AG10803 (cell line): Measurements from ENCODE around the gene ZDHHC22.

Experiments
- DNase-seq: peaks from one replicate; pipeline ENCODE4 v3.0.0; 2010; ENCODE audit warnings: low read depth
- H3K4me3 ChIP-seq: 2 replicates; pipeline ENCODE4 v1.5.1; 2011; ENCODE audit warnings: mild to moderate bottlenecking, low read length, control low read depth
- CTCF ChIP-seq: conservative IDR thresholded peaks from 2 replicates; pipeline ENCODE4 v1.5.1; 2011; ENCODE audit warnings: mild to moderate bottlenecking, low read length, control low read depth, inconsistent platforms

ZDHHC22 gene

DNA sequence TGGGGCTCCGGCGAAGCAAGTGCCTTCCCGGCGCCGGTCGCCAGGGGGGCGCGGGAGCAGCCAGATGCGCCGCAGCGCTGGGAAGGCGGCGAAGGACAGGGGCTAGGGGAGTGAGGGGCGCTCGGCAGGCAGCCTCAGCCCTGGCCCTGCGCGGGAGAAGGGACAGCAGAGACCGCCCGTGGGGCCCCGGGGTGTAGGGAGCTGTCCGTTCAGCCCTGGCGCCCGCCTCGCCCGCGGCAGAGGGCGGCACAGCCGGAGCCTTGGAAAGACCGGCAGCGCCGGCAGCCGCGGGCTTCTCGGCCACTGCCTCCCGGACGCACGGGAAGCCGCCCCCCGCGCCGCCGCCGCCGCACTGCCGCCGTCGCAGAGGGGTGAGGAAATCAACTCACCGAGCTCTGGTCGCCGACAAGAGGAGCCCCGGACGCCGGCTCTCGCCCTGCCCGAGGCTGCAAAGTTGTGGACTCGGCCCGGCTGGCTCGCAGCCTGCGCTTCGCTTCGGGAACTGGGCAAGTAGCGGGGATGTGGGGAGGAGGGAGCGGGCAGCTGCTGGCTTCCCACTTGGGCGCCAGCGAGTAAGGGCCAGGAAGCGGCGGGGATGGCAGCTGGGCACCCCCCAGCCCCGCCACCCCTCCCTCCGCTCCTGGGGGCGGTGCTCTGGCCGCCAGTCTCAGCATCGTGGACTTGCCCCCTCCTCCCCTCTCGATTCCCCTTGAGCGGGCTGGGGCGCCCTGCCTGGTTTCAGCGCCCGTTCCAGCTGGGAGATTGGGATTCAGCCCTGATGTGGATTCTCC lies at the start of gene ZDHHC22:
Gene ZDHHC22, minus strand, starts transcription at position 578 of the 791 bp plus-strand sequence. CDS start 2,053 bp downstream, outside the sequence.
- peak within 1 kb of the TSS; percentile 20; the same call in 1 of the 2 replicates for H3K4me3 ChIP-seq
- peak; percentile 22 for TF ChIP-seq CTCF
- DNase-seq, result no peak

GRCh38 chr14:77190977-77191376 lies 49.4 kb upstream of the ZDHHC22 start:
- no peak overlapping the region for H3K4me3 ChIP-seq
- no peak for TF ChIP-seq CTCF
- no peak for DNase-seq

- no peak for DNase-seq
- no peak overlapping the region for H3K4me3 ChIP-seq
Observed at GRCh38 chr14:77189479-77189878, 47.9 kb upstream of the ZDHHC22 start.

GRCh38 chr14:77187649-77188012 lies 46.0 kb upstream of the ZDHHC22 start:
- TF ChIP-seq CTCF, result no peak
- DNase-seq, result no peak
- no peak overlapping the region for H3K4me3 ChIP-seq

More at GRCh38 chr14:77189479-77189878, 47.9 kb upstream of the ZDHHC22 start:
- TF ChIP-seq CTCF, result no peak

DNA sequence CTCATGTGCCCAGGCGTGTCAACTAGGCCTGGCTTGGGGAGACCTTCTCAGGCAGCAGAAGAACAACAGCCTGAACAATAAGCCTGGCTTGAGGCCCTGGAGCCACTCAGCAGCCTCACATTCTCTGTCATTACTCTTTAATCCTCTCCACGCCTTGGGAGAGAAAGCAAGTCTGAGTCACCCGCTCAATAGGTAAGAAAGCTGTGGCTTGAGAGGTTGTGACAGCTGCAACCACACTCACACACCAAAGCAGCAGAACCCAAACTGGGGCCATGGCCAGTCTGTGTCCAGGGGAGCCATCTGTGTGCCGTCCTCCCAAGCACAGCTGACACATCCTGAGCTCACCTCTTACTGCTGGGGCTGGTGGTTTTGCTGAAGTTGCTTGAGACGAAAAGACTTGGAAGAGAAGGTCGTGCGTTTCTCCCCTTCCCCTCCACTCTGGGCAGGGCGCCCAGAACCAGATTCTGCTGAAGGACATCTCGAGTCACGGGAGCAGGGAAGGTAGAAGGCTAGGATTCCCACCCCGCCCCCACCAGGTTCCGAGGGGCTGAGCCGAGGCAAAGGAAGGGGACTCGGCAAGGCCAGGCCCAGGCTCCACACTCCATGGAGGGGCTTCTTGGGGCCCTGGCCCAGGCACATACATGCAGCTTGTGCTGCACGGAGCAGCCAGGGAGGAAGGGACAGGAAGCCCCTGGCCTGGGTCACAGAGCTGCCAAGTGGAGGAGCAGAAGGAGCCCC lies 45.5 kb upstream of the ZDHHC22 start:
- DNase-seq, result peak; percentile 21
- TF ChIP-seq CTCF, result no peak
- H3K4me3 ChIP-seq, result no peak overlapping the region

DNA sequence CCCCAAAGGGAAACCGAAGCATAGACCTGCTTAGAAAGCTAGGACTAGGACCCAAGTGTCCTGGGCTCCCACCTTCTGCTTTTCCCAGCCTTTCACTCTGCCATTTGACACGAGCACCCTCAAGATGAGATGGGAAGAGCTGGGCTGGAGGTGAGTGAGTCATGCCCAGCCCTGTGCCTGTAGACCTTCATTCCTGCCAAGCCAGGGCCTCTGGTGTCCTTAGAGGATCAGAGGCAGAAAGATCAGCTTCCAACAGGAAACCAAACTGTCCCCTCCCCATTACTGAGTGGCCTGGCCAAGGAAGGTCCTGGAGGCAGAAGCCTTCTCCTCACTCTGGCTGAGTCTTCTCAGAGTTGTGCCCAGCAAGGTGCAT lies 43.5 kb upstream of the ZDHHC22 start:
- no peak overlapping the region for H3K4me3 ChIP-seq
- TF ChIP-seq CTCF, result no peak
- no peak for DNase-seq
